Measurements from ENCODE around the gene DCLK2.

DCLK2 gene

GRCh38 chr4:150070464-150071170 is 7.6 kb upstream of the DCLK2 start:
- DNase-seq = no peak

DNA sequence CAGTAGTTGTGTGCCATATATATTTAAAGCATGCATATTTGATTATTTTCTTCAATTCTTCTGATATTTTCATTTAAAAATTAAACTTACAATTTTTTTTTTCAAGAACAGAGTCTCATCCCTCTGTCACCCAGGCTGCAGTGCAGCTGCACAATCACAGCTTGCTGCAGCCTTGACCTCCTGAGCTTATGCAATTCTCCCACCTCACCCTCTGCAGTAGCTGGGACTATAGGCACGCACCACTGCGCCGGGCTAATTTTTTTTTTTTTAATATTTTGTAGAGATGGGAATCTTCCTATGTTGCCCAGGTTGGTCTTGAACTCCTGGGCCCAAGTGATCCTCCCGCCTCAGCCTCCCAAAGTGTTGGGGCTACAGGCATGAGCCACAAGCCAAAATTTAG is 5.8 kb upstream of the DCLK2 start:
- no peak for DNase-seq

DNA sequence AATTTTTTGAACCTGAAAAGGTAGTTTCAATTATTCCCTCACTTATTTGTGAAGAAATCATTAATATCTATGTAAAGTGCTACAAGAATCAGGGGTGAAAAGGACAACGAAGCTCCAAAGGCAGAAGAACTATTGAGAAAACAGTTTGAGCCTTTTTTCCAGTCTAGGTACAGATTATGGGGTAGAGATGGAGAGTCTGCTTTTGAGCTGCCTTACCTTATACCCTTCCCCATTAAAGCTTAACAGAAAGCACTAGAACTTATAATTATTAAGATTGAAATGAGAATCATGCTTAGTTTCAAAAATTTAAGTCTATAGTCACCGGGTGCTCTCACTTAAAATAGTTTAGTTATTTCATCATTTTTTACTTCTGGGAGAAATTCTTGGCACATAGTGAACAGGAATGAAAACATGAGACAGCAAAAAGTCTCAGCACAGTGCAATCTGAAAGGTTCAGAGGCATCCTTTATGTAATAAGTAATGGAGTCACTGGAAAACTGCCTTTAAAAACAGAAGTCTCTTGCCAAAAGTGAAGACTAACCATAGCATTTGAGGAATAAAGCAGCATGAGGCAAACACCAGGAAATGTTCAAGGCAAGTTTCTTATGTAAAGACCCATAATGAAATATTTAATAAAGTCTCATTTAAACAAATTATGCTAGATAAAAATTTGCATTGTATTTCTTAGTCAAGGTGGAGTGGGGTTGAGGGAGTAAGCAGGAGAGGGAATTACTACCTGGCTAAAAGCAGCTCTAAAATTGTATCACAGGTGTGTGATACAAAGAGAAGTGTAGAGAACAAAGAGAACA is 5.1 kb upstream of the DCLK2 start:
- DNase-seq = no peak

DNA sequence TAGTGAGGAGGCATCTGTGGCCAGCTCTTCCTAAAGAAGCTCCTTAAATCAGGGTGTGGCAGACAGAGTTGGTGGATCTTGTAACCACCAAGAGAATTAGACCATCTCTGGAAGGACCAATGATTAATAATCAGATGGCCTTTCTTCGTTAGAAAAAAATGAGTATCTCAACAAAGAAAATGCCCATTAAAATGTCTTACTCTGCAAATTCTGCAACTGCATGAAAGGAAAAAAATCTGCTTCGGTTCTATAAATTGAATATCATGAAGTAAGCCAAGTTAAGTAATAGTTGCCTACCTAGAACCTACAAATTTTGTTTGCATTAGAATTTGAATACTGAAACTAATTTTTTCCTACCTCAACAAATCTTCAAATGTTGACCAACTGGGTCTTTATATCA is 4.2 kb upstream of the DCLK2 start:
- DNase-seq = no peak

DNA sequence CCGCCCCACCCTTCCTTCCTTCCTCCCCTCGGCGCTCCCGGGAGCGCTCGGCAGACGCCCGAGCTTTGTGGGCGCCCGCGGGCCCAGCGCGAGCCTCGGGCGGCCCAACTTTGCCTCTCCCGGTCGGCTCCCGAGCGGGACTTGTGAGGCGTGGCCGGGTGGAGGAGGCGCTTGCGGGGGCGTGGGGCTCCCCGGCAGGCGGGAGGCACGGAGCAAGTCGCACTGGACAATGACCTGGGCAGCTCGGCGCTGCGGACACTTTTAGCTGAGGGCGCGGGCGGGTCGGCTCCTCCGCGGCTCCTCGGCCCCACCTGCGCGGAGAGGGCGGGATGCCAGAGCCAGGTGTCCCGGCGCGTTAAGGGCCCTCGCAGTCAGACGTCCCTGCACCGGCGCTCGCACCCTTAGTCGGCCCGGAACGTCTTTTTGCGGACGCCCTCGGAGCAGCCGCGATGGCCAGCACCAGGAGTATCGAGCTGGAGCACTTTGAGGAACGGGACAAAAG is 385 bp downstream of the DCLK2 start:
- no peak for DNase-seq

- no peak for DNase-seq
Observed at GRCh38 chr4:150079081-150079581, 886 bp downstream of the DCLK2 start.

DNA sequence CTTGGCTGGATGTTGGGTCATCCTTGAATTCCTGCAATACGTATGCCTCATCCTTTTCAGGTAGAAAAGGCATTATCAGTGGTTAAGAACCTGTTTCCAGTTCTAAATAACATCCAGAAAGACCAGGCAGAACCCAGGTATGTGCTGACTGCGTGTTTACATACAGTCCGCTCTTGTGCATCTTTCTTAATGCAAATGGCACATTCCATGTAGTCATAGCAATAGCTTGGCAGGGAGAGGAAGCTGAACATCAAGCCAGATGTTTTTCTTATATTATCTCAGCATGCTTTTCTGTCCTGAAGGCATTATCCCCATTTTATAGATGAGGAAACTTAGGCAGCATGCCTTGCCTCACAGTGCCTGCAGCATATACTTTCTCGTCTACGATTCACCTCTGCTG is 2.1 kb downstream of the DCLK2 start:
- no peak for DNase-seq

GRCh38 chr4:150080875-150081274 is 2.6 kb downstream of the DCLK2 start:
- DNase-seq = no peak

DNA sequence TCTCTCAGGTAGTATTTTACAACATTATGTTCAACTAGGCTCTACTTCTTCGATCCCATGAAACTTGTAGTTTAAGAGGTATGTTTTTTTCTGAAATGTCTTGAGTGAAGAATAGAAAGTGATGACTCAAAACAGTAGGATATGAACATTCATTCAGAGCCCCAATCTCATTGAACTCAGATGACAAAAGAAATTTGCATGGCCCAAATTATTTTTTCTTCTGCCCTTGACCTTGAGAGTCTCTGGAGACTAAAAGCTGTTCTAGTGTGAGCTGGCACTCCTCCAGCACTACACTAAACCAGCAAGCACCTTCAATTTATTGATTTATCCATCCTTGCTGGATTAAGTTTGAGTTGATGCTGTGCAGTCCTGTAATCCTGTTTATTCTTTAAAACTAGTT is 4.0 kb downstream of the DCLK2 start:
- no peak for DNase-seq

GRCh38 chr4:150087006-150087405 is 8.8 kb downstream of the DCLK2 start:
- no peak for DNase-seq

DNA sequence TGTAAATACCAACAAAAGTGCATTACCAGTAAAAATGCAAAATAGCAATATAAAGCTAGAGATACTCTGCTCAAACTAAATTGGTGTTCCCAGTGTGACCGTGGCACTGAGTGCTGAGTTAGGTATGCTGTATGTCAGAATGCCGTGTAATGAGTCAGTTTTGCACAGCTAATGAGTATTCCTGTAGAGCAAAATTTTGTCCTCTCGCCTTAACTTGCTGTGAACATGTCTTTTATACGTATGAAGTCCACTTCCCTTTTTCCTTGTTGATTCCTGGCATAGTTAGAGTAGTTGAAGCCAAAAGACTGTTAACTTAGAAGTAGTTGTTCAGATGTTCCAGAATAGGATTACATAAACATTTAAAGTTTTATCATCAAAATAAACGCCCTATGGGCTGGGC is 11.5 kb downstream of the DCLK2 start:
- no peak for DNase-seq

GRCh38 chr4:150090836-150091235 is 12.6 kb downstream of the DCLK2 start:
- no peak for DNase-seq

DNA sequence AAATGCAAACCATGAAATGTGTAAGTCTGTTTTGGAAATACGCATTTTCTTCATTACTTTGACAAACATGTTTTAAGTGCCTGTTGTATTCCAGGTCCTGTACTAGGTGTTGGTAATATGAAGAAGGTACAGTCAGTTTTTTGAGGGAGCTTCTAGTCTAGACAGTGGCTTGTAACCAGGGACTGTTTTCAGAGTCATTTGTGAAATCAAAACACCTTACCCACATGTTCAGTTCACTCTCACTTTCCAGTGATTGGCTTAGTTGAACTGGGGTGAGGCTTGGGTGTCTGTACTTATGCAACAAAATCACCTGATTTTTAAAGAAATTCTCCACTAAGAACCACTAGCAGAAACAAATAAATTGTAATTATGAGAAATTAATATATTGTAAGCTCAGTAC is 16.4 kb downstream of the DCLK2 start:
- no peak for DNase-seq

GRCh38 chr4:150096625-150097024 is 18.4 kb downstream of the DCLK2 start:
- DNase-seq = no peak

DNA sequence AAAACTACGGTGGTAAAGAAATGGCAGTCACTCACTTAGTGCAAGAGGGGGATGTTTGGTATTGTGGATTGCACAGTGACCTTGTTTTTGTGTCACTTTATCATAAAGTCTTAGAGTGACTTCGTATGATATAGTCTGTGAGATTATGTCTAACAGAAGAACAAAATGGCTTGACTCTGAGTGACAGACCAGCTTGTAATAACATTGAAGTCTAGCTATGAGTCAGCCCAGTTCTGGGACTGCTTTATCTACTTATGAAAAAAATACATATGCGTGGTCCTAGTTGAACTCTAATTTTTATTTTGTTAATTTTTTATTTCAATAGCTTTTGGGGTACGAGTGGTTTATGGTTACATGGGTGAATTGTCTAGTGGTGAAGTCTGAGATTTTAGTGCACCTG is 20.0 kb downstream of the DCLK2 start:
- no peak for DNase-seq

GRCh38 chr4:150104404-150105027 is 26.3 kb downstream of the DCLK2 start:
- DNase-seq = no peak

GRCh38 chr4:150106886-150107285 is 28.6 kb downstream of the DCLK2 start:
- DNase-seq = no peak

DNA sequence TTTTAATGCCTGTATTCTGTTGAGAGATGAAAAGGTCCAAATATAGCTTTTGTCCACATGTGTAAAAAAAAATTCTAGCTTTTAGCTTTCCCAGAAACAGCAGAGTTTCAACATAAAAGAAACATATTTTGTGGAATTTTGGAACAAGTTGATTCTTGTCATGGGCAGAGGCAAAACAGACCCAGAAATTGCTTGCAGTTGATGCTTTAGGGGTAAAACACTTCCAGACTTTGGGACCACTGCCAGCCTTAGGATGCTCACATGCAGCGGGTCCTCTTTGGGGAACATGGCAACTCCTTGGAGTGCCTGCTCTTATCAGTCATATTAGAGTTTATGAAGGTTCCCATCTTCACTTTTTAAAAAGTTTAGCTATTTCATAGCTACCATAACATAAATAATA is 30.4 kb downstream of the DCLK2 start:
- no peak for DNase-seq

GRCh38 chr4:150114641-150115040 is 36.4 kb downstream of the DCLK2 start:
- DNase-seq = no peak

DNA sequence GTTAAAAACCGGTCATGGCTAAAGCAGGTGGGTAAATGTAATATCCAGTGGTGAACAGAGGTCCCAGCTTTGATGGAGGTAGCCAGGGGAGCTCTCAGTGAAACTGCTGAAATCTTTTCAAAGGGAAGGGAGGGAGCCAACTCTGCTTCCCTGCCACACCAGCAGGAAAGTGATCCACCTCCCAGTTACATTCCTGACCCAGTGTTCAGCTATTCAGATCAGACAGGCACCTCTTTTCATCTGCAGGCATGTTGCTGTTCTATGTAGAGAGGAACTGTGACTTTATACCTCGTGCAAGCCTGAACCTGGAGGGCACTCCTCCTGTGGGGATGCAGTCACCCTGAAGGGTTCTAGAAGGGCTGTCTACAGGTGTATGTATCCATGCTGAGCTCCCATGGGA is 37.6 kb downstream of the DCLK2 start:
- DNase-seq = no peak

- no peak for DNase-seq
Observed at GRCh38 chr4:150116506-150116905, 38.3 kb downstream of the DCLK2 start.

DNA sequence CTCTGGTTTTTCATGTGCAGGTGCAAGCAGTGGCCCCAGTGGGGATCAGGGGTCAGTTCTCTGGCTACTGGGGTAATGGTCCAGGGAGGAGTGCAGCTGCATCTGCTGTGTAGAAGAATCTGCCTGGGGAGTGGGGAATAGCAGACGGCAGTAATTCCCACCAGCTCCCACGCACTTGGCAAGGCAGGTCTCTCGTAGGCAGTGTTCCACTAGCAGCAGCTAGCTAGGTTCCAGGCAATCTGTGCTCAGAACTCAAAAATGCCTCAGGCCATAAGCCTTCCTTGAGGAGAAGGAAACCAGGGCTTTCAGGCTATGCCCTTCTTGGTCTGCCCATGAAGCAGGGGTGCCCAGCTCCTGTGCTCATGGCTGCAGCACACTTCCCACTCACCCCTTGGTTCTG is 38.8 kb downstream of the DCLK2 start:
- no peak for DNase-seq

GRCh38 chr4:150117629-150118028 is 39.4 kb downstream of the DCLK2 start:
- no peak for DNase-seq

- DNase-seq = no peak
Observed at GRCh38 chr4:150119492-150119891, 41.2 kb downstream of the DCLK2 start.

Data from stimulated activated naive CD4-positive, alpha-beta T cell treated with Interleukin-2 at 50 U/mL for 16 hours (primary cell).